Left cardiac atrium (tissue), 4 donors: ENCODE data around the gene ARAF. TPM values are rescaled to one million over a fixed set of nuclear protein-coding genes. Genes with fewer than 3 reads are reported as not detected.
"Not testable (repeated sequence)": the region's sequence is repeated elsewhere in the genome, so short reads cannot be mapped to it uniquely, and the experiment has no call there.

ENCODE experiments used
- ATAC-seq, 2 donors: fragments of 200-7000 bp; cut with Tn5 transposase; one replicate each; pipeline ENCODE4 v1.9.1; 2020; ENCODE audit warnings: mild to moderate bottlenecking in 2 of 2, moderate library complexity in 2 of 2
- DNase-seq: peaks from one replicate; pipeline ENCODE4 v3.0.0-alpha.2; 2020
- intact Hi-C, 2 donors: fragments of 100-400 bp; cut with DNase I; formaldehyde crosslinking; loops; one replicate each; pipeline versions ENCODE4 v1.14.1 to v1.15.1; 2022 to 2023
- total RNA-seq, 2 donors: library from RNA; stranded (reverse); fragmentation: NEBNext Ultra II Directional; extraction: Animal tissue kit (Norgen Biotek cat#: 25700); gene quantifications; one replicate each; pipeline ENCODE4 v1.2.1, GENCODE V29; 2021
- donor health status: DM: no; HTN: yes; CAD: no.
- donor health status: DM: no; HTN: yes; CAD: no; lungs with severe emphysema.
- donor health status: DM: yes; HTN: yes; CAD: no.
- donor health status: Dilated cardiomyopathy.

ARAF gene
- total RNA-seq, 2 donors from 2014 or later = 64.4 to 75.0 TPM

- peak in 1 of 2 donors; percentile 29 for ATAC-seq
- intact Hi-C loops = no loop called here
- no peak for DNase-seq
Measured at GRCh38 chrX:47579537-47579936, 18.5 kb downstream of the ARAF start.

DNA sequence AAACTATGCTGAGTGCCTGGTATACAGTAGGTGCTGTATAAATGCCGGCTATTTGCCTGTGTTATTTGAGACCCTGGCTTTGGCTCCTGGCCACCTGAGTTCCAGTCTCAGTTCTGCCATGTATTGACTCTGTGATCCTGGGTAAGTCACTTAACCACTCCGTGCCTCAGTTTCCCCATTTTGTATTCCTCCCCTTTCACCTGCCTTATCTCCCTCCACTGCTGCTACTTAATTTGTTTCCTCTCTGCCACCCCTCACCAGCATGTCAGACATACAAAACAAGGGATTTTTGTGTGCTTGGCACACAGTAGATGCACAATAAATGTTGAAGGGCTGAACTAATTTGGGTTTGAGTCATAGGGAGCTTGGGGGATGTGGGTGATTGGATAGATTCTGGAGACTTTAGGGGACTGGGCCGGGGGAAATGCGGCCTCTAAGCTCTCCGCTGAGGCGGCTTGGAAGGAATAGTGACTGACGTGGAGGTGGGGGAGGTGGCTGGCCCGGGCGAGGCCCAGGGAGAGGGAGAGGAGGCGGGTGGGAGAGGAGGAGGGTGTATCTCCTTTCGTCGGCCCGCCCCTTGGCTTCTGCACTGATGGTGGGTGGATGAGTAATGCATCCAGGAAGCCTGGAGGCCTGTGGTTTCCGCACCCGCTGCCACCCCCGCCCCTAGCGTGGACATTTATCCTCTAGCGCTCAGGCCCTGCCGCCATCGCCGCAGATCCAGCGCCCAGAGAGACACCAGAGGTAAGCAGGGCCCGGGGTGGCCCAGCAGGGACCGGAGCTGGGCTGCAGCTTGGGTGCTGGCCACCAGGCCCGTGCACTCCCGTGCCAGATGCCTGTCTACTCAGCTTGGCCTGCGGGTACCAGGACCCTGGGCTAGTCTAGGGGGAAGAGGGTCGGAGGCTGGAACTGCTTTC is 21.0 kb downstream of the ARAF start, which contains the start of gene TIMP1:
TIMP1 (plus strand) TSS at position 706 of the 917 bp plus-strand sequence. CDS start 980 bp downstream, outside the sequence.
- intact Hi-C loops = no loop called here
- peak; percentile 93 to 95 for ATAC-seq
- DNase-seq = peak; percentile 94

- ATAC-seq = no peak
- intact Hi-C loops = no loop called here
- no peak for DNase-seq
Measured at GRCh38 chrX:47583240-47583861, 22.3 kb downstream of the ARAF start.

DNA sequence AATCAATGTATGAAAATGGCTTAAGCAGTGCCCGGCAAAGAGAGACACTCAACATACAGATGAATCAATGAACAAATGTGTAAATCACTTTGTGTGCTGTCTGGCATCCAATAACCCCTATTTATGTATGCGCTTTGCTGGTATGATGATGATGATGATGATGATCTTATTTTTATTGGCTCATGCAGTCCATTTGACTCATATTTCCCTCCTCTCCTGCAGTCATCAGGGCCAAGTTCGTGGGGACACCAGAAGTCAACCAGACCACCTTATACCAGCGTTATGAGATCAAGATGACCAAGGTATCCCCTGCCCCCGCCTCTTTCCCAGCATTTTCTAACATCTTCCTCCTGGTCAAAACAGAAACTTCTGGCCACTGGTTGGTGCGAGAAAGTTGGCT is 23.7 kb downstream of the ARAF start:
- no peak for DNase-seq
- no peak for ATAC-seq
- intact Hi-C loops = no loop called here

DNA sequence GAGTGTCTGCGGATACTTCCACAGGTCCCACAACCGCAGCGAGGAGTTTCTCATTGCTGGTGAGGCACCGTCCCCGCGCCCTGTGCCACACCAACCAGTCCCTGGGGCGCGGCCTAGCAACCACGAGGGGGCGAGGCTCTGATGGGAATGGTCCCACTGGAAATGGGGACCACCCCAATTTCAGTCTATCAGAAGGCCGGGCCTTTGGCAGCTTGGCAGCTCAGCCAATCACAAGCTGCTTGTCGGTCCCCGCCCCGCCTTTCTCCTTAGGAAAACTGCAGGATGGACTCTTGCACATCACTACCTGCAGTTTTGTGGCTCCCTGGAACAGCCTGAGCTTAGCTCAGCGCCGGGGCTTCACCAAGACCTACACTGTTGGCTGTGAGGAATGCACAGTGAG is 24.3 kb downstream of the ARAF start:
- intact Hi-C loops = no loop called here
- ATAC-seq = no peak
- no peak for DNase-seq

DNA sequence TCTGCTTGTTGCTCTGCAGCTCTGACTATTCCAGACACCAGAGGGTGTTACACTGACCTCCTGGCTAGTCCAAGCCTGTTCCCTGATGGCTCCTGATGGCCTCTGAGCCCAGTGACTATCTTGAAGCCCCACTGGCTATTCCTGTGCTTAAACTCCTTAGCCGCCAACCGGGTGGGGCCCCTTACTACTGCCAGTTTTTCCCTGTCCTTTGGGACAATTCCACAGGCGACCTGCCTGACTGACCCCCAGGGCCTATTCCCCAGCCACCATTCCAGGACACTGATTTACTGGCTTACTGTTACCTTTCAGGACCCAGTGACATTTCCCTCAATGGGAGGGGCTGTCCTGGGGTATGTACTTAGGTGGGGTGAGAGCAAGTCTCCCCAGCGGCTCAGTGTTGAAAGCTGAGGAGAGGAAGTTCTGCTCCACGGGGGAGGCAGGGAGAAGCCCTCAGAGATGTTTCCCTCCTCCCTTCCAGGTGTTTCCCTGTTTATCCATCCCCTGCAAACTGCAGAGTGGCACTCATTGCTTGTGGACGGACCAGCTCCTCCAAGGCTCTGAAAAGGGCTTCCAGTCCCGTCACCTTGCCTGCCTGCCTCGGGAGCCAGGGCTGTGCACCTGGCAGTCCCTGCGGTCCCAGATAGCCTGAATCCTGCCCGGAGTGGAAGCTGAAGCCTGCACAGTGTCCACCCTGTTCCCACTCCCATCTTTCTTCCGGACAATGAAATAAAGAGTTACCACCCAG is 25.2 kb downstream of the ARAF start:
- intact Hi-C loops = no loop called here
- ATAC-seq (no peak), DNase-seq (no peak)

DNA sequence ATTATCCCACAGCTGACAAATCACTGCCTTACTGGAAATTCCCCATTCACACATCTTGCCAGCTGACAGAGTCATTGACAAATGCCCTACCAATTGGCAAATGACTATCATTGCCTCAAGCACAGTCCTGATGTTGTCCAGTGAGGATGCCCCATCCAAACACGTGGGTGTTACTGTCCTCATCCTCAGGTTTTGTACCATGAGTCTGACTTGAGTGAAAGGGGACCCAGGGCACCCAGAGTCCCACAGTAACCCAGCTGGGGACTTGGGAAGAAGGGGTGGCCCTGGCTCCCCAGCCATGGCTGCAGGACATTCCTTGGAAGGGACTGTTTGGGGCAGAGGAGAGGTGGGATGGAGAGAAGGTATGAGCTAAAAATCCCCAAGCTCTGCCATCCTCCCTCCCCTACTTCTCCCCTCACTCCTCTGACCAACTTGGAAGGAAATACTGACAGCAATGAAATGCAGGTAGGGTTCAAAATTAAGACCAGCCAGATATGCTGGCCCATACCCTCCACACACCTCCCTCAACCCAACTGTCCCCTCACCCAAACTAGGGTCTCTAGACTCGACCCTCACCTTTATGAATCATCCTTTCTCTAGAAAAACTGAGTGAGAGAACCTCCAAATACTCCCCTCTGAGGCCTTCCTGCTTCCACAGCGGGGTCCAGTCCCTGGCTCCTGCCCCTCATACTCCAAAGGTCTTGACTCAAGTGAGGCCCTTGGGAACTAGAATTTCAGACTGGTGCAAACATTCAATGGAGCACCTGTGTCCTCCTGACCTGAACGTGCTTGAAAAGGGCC is 26.3 kb downstream of the ARAF start:
- ATAC-seq (peak in 1 of 2 donors; percentile 1), DNase-seq (no peak)
- intact Hi-C loops = no loop called here

GRCh38 chrX:47587906-47588735 is 27.1 kb downstream of the ARAF start:
- no peak for DNase-seq
- peak in 1 of 2 donors; percentile 9 for ATAC-seq
- intact Hi-C loops = no loop called here

- ATAC-seq = no peak
- intact Hi-C loops = no loop called here
- no peak for DNase-seq
Measured at GRCh38 chrX:47590984-47591383, 30.0 kb downstream of the ARAF start.

DNA sequence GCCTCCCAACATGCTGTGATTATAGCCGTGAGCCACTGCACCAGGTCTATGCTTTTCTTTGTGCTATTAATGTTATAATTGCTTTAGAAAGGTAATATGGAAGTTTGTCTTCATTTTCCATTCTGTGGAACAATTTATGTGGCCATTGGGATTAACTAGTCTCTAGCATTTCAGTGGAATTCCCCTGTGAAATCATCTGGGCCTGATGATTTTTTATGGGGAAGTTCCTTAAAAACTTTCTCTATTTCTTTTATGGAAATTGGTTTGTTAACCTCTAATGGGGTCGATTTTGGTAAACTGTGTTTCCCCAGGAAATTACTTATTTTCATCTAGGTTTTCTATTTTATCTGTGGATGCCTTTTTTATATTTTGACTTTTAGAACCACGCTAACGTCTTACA is 32.5 kb downstream of the ARAF start:
- intact Hi-C loops = no loop called here
- no peak for ATAC-seq

DNA sequence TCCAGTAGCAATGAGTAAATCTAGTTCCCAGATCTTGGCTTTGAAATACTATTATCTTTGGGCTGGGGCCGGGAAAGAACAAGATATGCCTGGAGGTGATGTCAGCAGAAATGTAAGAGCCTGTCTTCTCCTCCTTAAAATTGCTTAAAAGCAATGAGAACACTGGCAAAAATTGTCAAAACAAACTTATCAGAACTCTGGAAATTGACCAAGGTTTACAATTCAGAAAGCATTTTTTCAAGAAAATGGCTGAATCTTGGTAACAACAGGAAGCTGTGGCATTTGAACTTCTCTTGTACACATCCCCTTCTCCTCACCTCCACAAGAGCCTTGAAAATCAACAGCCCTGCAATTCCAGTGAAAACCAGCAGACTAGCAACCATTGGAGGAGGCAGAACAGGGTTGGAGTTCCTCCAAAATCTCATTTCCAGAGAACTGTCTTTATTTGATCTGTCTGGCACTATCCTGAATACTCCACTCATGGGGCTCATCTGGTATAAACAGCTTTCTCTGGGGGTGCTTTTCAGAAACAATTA is 34.8 kb downstream of the ARAF start:
- peak; percentile 57 to 91 for ATAC-seq
- no peak for DNase-seq
- intact Hi-C loops = no loop called here

More for the DNA sequence above, 32.5 kb downstream of the ARAF start:
- no peak for DNase-seq

DNA sequence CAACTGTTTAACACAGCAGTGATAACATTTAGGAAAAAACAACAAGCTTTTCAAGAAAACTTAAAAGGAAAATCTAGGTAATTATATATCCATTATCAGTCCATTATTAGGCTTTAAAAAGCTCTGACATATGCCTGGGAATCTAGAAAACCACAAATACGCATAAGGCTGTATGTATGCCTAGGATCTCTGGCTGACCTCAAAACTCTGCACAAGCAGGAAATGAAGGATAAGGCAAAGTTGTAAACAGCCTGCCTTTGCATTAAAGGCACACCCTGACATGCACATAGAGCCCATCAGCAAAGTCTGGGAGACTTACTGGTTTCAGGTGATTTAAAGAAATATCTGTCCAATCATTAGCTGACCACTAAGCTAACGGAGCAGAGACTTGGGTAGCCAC is 35.3 kb downstream of the ARAF start:
- ATAC-seq = no peak
- DNase-seq = no peak
- intact Hi-C loops = no loop called here

DNA sequence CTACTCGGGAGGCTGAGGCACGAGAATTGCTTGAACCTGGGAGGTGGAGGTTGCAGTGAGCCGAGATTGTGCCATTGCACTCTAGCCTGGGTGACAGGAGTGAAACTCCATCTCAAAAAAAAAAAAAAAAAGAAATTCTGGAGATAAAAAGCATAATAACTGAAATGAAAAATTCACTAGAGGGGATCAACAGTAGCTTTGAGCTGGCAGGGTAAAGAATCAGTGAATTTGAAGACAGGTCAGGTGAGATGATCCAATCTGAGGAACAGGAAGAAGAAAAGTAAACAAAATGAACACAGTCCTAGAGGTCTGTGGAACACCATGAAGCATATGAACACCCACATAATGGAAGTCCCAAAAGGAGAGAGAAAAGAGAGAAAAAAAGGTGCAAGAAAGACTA is 36.2 kb downstream of the ARAF start:
- intact Hi-C loops = no loop called here
- no peak for ATAC-seq
- DNase-seq = no peak

DNA sequence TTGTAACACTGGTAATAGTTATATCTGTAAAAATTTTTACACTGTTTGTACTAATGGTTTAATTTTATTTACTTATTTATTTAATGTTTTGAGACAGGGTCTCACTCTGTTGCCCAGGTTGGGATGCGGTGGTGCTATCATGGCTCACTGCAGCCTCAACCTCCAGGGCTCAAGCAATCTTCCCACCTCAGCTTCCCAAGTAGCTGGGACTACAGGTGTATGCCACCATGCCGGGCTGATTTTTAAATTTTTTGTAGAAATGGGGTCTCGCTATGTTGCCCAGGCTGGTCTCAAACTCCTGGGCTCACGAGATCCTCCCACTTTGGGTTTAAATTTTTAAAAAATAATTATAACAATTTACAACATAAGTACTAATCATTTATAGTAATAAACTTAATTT is 42.1 kb downstream of the ARAF start:
- ATAC-seq, intact Hi-C loops, DNase-seq: not testable (repeated sequence)

GRCh38 chrX:47605024-47605423 is 44.0 kb downstream of the ARAF start:
- no peak for DNase-seq
- no peak for ATAC-seq
- intact Hi-C loops = no loop called here

DNA sequence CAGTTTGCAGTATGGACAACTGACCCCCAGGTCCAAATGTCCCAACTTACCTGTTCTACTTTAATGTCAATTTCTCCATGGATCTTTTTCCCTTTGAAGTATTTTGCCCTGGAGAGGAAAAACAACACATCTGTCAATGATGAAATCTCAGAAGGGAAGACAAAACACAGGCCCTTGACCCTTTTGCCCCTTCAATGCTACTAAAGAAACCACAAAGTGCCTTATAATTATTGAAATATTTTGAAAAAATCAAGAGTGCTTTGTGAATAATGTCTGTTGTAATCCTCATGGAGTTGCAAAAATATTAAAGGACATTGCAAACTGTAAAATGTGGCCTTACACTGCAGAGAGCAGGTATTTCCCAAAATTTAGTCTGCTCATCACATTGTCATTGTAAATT is 46.1 kb downstream of the ARAF start:
- DNase-seq (no peak), ATAC-seq (no peak)
- intact Hi-C loops = no loop called here

- no peak for ATAC-seq
- intact Hi-C loops = no loop called here
- no peak for DNase-seq
Measured at GRCh38 chrX:47608130-47608810, 47.3 kb downstream of the ARAF start.
